Activated naive CD4-positive, alpha-beta T cell treated with anti-CD3 and anti-CD28 coated beads, Interleukin-2, amount 50 U/mL, for 16 hours (primary cell): ENCODE results near the gene NUP35.

ENCODE experiments used
- DNase-seq: peaks from one replicate; pipeline ENCODE4 v3.0.0-alpha.2; 2020

Gene NUP35

GRCh38 chr2:183124222-183124956 is at the start of gene NUP35:
Gene NUP35, plus strand, starts transcription at chr2:183124443. Its CDS starts 15 bp downstream, at chr2:183124458.
- peak; percentile 80 for DNase-seq

GRCh38 chr2:183078163-183078463 is 46.1 kb upstream of the NUP35 start:
- no peak for DNase-seq

- peak; percentile 75 for DNase-seq
Observed at GRCh38 chr2:183078464-183079138, 45.6 kb upstream of the NUP35 start, which contains the start of gene DUSP19. Gene DUSP19, plus strand, starts transcription at chr2:183078747. Its CDS starts 187 bp downstream, at chr2:183078934.

GRCh38 chr2:183079139-183079775 is 45.0 kb upstream of the NUP35 start:
- no peak for DNase-seq

- DNase-seq: no peak
Observed at GRCh38 chr2:183081911-183082310, 42.3 kb upstream of the NUP35 start.

GRCh38 chr2:183088061-183088460 is 36.2 kb upstream of the NUP35 start:
- DNase-seq: no peak

GRCh38 chr2:183089192-183089851 is 34.9 kb upstream of the NUP35 start:
- no peak for DNase-seq

- DNase-seq: no peak
Observed at GRCh38 chr2:183091318-183091953, 32.8 kb upstream of the NUP35 start.

- DNase-seq: no peak
Observed at GRCh38 chr2:183091954-183092345, 32.3 kb upstream of the NUP35 start.

- DNase-seq: no peak
Observed at GRCh38 chr2:183093857-183094657, 30.2 kb upstream of the NUP35 start.

- DNase-seq: no peak
Observed at GRCh38 chr2:183105402-183106134, 18.7 kb upstream of the NUP35 start.

GRCh38 chr2:183112577-183112976 is 11.7 kb upstream of the NUP35 start:
- no peak for DNase-seq

GRCh38 chr2:183113630-183114029 is 10.6 kb upstream of the NUP35 start:
- no peak for DNase-seq

GRCh38 chr2:183117226-183117625 is 7.0 kb upstream of the NUP35 start:
- DNase-seq: no peak

- no peak for DNase-seq
Observed at GRCh38 chr2:183123117-183123958, 905 bp upstream of the NUP35 start.

GRCh38 chr2:183123959-183124221 is 353 bp upstream of the NUP35 start:
- DNase-seq: no peak

GRCh38 chr2:183124957-183125255 is 663 bp downstream of the NUP35 start:
- no peak for DNase-seq

- no peak for DNase-seq
Observed at GRCh38 chr2:183125659-183126341, 1.6 kb downstream of the NUP35 start.

GRCh38 chr2:183126635-183127034 is 2.4 kb downstream of the NUP35 start:
- DNase-seq: no peak

GRCh38 chr2:183134016-183134415 is 9.8 kb downstream of the NUP35 start:
- no peak for DNase-seq
